HepG2 (cell line): ENCODE data around the gene INAFM1. TPM values are rescaled to one million over a fixed set of nuclear protein-coding genes. Genes with fewer than 3 reads are reported as not detected.
A peak's percentile ranks its signal among the peaks of the same experiment; 100 is the strongest.

Experiments
- AHR ChIP-seq: IDR thresholded peaks from 2 replicates; pipeline ENCODE4 v1.6.1; 2018; ENCODE audit warnings: missing genetic modification reagents, missing compliant biosample characterization
- ATF7 ChIP-seq, 2 experiments: fragments of 450-650 bp in 1 of 2; sonication (generic) in 1 of 2; formaldehyde crosslinking in 1 of 2; IDR thresholded peaks; 2 replicates each; pipeline versions ENCODE4 v1.4.0 to v1.6.1; 2016 to 2020; ENCODE audit warnings: antibody characterized with exemption in 1 of 2, mild to moderate bottlenecking in 1 of 2, missing genetic modification reagents in 1 of 2
- BHLHE40 ChIP-seq: IDR thresholded peaks from 2 replicates; pipeline ENCODE4 v1.6.1; 2011; ENCODE audit warnings: low read length, improper control_type of control experiment
- DMAP1 ChIP-seq: IDR thresholded peaks from 2 replicates; pipeline ENCODE4 v1.6.1; 2016
- FOXK2 ChIP-seq: fragments of 450-650 bp; IDR thresholded peaks from 2 replicates; pipeline ENCODE4 v1.6.1; 2016
- GPBP1L1 ChIP-seq: sonication (generic); formaldehyde crosslinking; IDR thresholded peaks from 2 replicates; pipeline ENCODE4 v1.5.0; 2020; ENCODE audit warnings: mild to moderate bottlenecking, missing genetic modification reagents
- KDM1A ChIP-seq: IDR thresholded peaks from 2 replicates; pipeline ENCODE4 v1.6.1; 2016; ENCODE audit warnings: missing compliant biosample characterization
- MYPOP ChIP-seq: sonication (generic); formaldehyde crosslinking; IDR thresholded peaks from 2 replicates; pipeline ENCODE4 v1.8.1; 2023; ENCODE audit warnings: mild to moderate bottlenecking, moderate library complexity, missing genetic modification reagents
- SOX5 ChIP-seq: IDR thresholded peaks from 2 replicates; pipeline ENCODE4 v1.6.1; 2016; ENCODE audit warnings: borderline replicate concordance
- THRA ChIP-seq: sonication (generic); formaldehyde crosslinking; IDR thresholded peaks from 2 replicates; pipeline ENCODE4 v1.4.0; 2020; ENCODE audit warnings: missing genetic modification reagents, borderline replicate concordance
- TRIM24 ChIP-seq: sonication (generic); formaldehyde crosslinking; IDR thresholded peaks from 2 replicates; pipeline ENCODE4 v1.8.0; 2022; ENCODE audit warnings: mild to moderate bottlenecking, missing genetic modification reagents
- ZFAT ChIP-seq: sonication (generic); formaldehyde crosslinking; conservative IDR thresholded peaks from 2 replicates; pipeline ENCODE4 v1.8.1; 2023; ENCODE audit warnings: missing genetic modification reagents, inconsistent platforms
- ZFYVE20 ChIP-seq: sonication (generic); formaldehyde crosslinking; IDR thresholded peaks from 2 replicates; pipeline ENCODE4 v1.8.0; 2023; ENCODE audit warnings: low read depth, mild to moderate bottlenecking, moderate library complexity, missing genetic modification reagents, borderline replicate concordance
- ZNF276 ChIP-seq: sonication (generic); formaldehyde crosslinking; IDR thresholded peaks from 2 replicates; pipeline ENCODE4 v1.4.0; 2020; ENCODE audit warnings: mild to moderate bottlenecking, low read depth, missing genetic modification reagents
- ZNF383 ChIP-seq: sonication (generic); formaldehyde crosslinking; IDR thresholded peaks from 2 replicates; pipeline ENCODE4 v1.4.0; 2020; ENCODE audit warnings: missing genetic modification reagents, mild to moderate bottlenecking, borderline replicate concordance
- ZNF549 ChIP-seq: sonication (generic); formaldehyde crosslinking; IDR thresholded peaks from 2 replicates; pipeline ENCODE4 v1.5.0; 2020; ENCODE audit warnings: missing genetic modification reagents
- ZNF564 ChIP-seq: sonication (generic); formaldehyde crosslinking; IDR thresholded peaks from 2 replicates; pipeline ENCODE4 v1.8.1; 2023; ENCODE audit warnings: mild to moderate bottlenecking, missing genetic modification reagents
- ZNF674 ChIP-seq: sonication (generic); formaldehyde crosslinking; IDR thresholded peaks from 2 replicates; pipeline ENCODE4 v1.5.0; 2020; ENCODE audit warnings: low read depth, mild to moderate bottlenecking, missing genetic modification reagents
- ZNF704 ChIP-seq: sonication (generic); formaldehyde crosslinking; IDR thresholded peaks from 2 replicates; pipeline ENCODE4 v1.8.1; 2023; ENCODE audit warnings: mild to moderate bottlenecking, inconsistent platforms, moderate library complexity, missing genetic modification reagents, borderline replicate concordance
- polyA plus RNA-seq, 8 experiments: library from polyadenylated mRNA; depleted of rRNA in 3 of 8; stranded (reverse) in 7 of 8; unstranded in 1 of 8; fragments of >200 nt; fragmentation: Illumina TruSeq in 4 of 8; extraction: Trizol in 4 of 8; gene quantifications; 2 replicates each; pipeline versions ENCODE4 v1.2.1 to v1.2.3, GENCODE V29; 2011 to 2016; ENCODE audit warnings: low read depth in 4 of 8, missing spikeins in 1 of 8, mixed read lengths in 1 of 8; ENCODE audit not compliant: insufficient read depth in 1 of 8
- total RNA-seq, 5 experiments: library from RNA; depleted of rRNA; stranded (reverse); fragments of >200 nt; fragmentation: Illumina TruSeq; extraction: Trizol; gene quantifications; 2 replicates each; pipeline ENCODE4 v1.2.3, GENCODE V29; 2016; ENCODE audit warnings: low read depth in 1 of 5

INAFM1 gene
- total and polyA plus RNA-seq, 2 of the 13 experiments (the other 11 are each of a cell fraction or from before 2014, with no cell fraction given): 0.88 to 1.9 TPM

GRCh38 chr19:47240996-47241918 is 33.4 kb upstream of the INAFM1 start (continued):
- TF ChIP-seq ZNF383 (CRISPR knock-in tag): no peak
- no peak for TF ChIP-seq MYPOP (CRISPR knock-in tag)
- 0 out of 2 replicates have a peak, but pooled peaks have one; percentile 57 for TF ChIP-seq ZNF674
- no peak for TF ChIP-seq FOXK2
- no peak for TF ChIP-seq SOX5 (CRISPR knock-in tag)
- TF ChIP-seq KDM1A (CRISPR knock-in tag): no peak
- no peak for TF ChIP-seq GPBP1L1
- 0 out of 2 replicates have a peak, but pooled peaks have one; percentile 25 for TF ChIP-seq DMAP1 (CRISPR knock-in tag)
- peak; percentile 94 for TF ChIP-seq ATF7 (IDR thresholded peaks at IDR 0.05)
- peak; percentile 91 for TF ChIP-seq ATF7 (CRISPR knock-in tag; IDR thresholded peaks at IDR 0.05)
- no peak for TF ChIP-seq ZNF564
- TF ChIP-seq ZFAT (CRISPR knock-in tag): no peak
- no peak for TF ChIP-seq ZNF704
- 0 out of 2 replicates have a peak, but pooled peaks have one; percentile 24 for TF ChIP-seq AHR (CRISPR knock-in tag)
- no peak for TF ChIP-seq BHLHE40
- no peak for TF ChIP-seq ZNF276
- TF ChIP-seq THRA: no peak
- TF ChIP-seq TRIM24 (CRISPR knock-in tag): no peak
- TF ChIP-seq ZNF549: no peak
- no peak for TF ChIP-seq ZFYVE20 (CRISPR knock-in tag)
